Measurements from ENCODE around the gene COL6A3.

DNA sequence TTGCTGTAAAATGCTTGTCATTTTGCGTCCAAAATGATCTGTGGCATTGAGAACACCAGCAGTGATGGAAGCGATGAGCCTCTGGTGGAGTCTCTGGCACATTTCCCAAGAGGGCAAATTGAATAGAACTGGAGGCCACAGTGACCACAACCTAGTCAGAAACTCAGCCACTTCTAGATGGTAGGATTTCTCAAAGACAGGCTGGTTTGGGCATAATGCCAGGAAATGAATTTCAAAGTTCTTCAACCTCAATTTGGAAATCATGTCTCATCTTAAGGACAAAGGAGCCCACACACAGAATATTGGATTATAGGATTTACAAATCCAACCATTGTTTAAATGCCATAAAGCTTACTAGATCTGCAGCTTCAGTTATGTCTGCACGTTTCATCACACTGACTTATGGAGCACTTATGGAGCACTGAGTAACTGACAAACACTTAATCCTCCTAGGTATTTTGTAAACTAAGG lies 132.1 kb downstream of the COL6A3 start:
- TF ChIP-seq, protein P1, sequence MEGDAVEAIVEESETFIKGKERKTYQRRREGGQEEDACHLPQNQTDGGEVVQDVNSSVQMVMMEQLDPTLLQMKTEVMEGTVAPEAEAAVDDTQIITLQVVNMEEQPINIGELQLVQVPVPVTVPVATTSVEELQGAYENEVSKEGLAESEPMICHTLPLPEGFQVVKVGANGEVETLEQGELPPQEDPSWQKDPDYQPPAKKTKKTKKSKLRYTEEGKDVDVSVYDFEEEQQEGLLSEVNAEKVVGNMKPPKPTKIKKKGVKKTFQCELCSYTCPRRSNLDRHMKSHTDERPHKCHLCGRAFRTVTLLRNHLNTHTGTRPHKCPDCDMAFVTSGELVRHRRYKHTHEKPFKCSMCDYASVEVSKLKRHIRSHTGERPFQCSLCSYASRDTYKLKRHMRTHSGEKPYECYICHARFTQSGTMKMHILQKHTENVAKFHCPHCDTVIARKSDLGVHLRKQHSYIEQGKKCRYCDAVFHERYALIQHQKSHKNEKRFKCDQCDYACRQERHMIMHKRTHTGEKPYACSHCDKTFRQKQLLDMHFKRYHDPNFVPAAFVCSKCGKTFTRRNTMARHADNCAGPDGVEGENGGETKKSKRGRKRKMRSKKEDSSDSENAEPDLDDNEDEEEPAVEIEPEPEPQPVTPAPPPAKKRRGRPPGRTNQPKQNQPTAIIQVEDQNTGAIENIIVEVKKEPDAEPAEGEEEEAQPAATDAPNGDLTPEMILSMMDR (IDR thresholded peaks at IDR 0.05), result no peak
- TF ChIP-seq POLR2A (IDR thresholded peaks at IDR 0.05), result no peak

Measured in right lobe of liver (tissue), 4 donors.